22Rv1 (cell line): ENCODE measurements around the gene ZFYVE28.

Source experiments
- H3K27ac ChIP-seq: fragments of 450-650 bp; 2 replicates; pipeline ENCODE4 v1.5.1; 2017
- CTCF ChIP-seq: fragments of 450-650 bp; IDR thresholded peaks from 2 replicates; pipeline ENCODE4 v1.5.1; 2017; ENCODE audit warnings: mild to moderate bottlenecking
- ZFX ChIP-seq: fragments of 450-650 bp; IDR thresholded peaks from 2 replicates; pipeline ENCODE4 v1.6.1; 2017; ENCODE audit warnings: antibody characterized with exemption, borderline replicate concordance

Gene ZFYVE28

GRCh38 chr4:2330091-2331042, 88.1 kb downstream of the ZFYVE28 start:
- H3K27ac ChIP-seq = no peak overlapping the region
- TF ChIP-seq CTCF (no peak), ZFX (no peak)

DNA sequence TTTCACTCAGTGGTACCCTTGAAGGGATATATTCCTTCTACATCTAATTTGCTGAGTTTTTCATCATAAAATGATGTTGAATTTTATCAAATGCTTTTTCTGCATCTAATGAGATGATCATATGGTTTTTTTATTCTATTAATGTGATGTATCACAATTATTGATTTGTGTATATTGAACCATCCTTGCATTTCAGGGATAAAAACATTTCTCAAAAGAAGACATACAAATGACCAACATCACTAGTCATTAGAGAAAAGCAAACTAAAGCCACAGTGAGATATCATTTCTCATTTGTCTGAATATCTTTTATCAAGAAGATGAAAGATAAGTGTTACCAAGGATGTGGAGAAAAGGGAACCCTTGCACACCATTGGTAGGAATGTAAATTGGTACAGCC, 90.9 kb downstream of the ZFYVE28 start:
- no peak overlapping the region for H3K27ac ChIP-seq
- TF ChIP-seq CTCF (no peak), ZFX (no peak)

- TF ChIP-seq ZFX = no peak
- no peak for TF ChIP-seq CTCF
- no peak overlapping the region for H3K27ac ChIP-seq
These were observed 93.6 kb downstream of the ZFYVE28 start for GRCh38 chr4:2324891-2325290.

DNA sequence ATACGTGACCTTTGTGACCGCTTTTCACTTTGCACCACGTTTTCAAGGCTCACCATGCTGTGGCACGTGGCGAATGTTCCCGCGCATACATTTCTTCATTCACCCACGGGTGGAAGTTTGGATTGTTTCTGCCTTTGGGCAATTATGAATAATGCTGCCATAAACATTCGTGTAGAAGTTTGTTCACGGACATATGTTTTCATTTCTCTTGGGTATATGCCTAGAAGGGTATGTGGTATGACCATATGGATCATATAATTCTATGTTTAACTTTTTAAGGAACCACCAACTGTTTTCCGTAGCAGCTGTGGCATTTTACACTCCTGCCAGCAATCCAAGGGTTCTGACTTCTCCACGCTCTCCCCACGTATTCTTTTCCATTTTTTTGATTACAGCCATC, 95.6 kb downstream of the ZFYVE28 start:
- TF ChIP-seq ZFX (no peak), CTCF (no peak)
- H3K27ac ChIP-seq = no peak overlapping the region

GRCh38 chr4:2322227-2322626, 96.2 kb downstream of the ZFYVE28 start:
- H3K27ac ChIP-seq = no peak overlapping the region
- no peak for TF ChIP-seq ZFX
- TF ChIP-seq CTCF = no peak

- TF ChIP-seq ZFX = no peak
- TF ChIP-seq CTCF = no peak
- no peak overlapping the region for H3K27ac ChIP-seq
These were observed 96.9 kb downstream of the ZFYVE28 start for GRCh38 chr4:2321279-2322196.
